Measurements from ENCODE around the gene LIME1. TPM values are rescaled to one million over a fixed set of nuclear protein-coding genes. Genes with fewer than 3 reads are reported as not detected.

LIME1 gene
- total and polyA plus RNA-seq, 10 of the 15 experiments (the other 5 are each of a cell fraction or from before 2014, with no cell fraction given) = 0.35 to 154 (median 49.9) TPM

GRCh38 chr20:63731410-63731809 lies 5.1 kb upstream of the LIME1 start:
- ChIA-PET RAD21 (ENCODE audit: unreplicated experiment) (interaction anchor here (0.5 kb wide), 1 partner anchor 168 kb away, joined by 3 read pairs; no protein-coding TSS in a partner anchor), POLR2A (no interaction called here), CTCF (no interaction called here), SMC1A (ENCODE audit: uncharacterized antibody, unreplicated experiment) (no interaction called here)
- H2AFZ ChIP-seq (ENCODE audit: control insufficient read depth, low read depth, low read length) = no peak overlapping the region
- WGBS (ENCODE audit: insufficient coverage, insufficient replicate concordance, low lambda C conversion rate, missing lambda C conversion rate) = 22% methylated on average over 5 of the region's 5 CpGs
- no peak for DNase-seq (ENCODE audit: low read depth, low spot score)
- H3K79me2 ChIP-seq (ENCODE audit: control insufficient read depth, insufficient read depth, low read length) = peaks cover 21% of the 10 kb centered on the region
- TF ChIP-seq CEBPZ (IDR thresholded peaks at IDR 0.05; ENCODE audit: low read depth, low read length) (no peak), BCL3 (IDR thresholded peaks at IDR 0.05; ENCODE audit: borderline replicate concordance, insufficient read depth, low read depth, low read length, poor library complexity, severe bottlenecking) (peak; percentile 84), NR2C2 (IDR thresholded peaks at IDR 0.05; ENCODE audit: borderline replicate concordance, control insufficient read depth, insufficient read length, low read depth) (peak; percentile 9), ZNF274 (IDR thresholded peaks at IDR 0.05; ENCODE audit: insufficient read depth, insufficient read length) (no peak), NR2F1 (conservative IDR thresholded peaks at IDR 0.05) (no peak)
- H3K4me3 ChIP-seq = peak overlapping the region; percentile 38; the same call in 1 of the 2 replicates
- no peak for ATAC-seq
- in situ Hi-C loops (cut with MboI) = no loop called here
- no peak overlapping the region for H3K9ac ChIP-seq (ENCODE audit: control insufficient read depth, insufficient read depth, low read length)
- no peaks in the 10 kb centered on the region for H4K20me1 ChIP-seq (ENCODE audit: control insufficient read depth, insufficient read depth)
- peaks cover 1% of the 10 kb centered on the region; the same call in 2 of the 3 replicates for H3K9me3 ChIP-seq (replicated peaks; ENCODE audit: control insufficient read depth, insufficient read depth, low read length)
- peaks cover 61% of the 10 kb centered on the region for H3K4me1 ChIP-seq (ENCODE audit: control insufficient read depth, insufficient read depth, low read length)
- intact Hi-C loops (cut with micrococcal nuclease; ENCODE audit: unreplicated experiment) = no loop called here
- peak overlapping the region; percentile 89 for H3K4me2 ChIP-seq (ENCODE audit: control insufficient read depth, insufficient read depth)
- H3K36me3 ChIP-seq (ENCODE audit: control insufficient read depth in 2 of 2, insufficient read depth in 2 of 2, low read length in 1 of 2) = peaks cover 11 to 27% of the 10 kb centered on the region in 2 experiments; a peak in 3 of 4 replicates
- no TSS peak for BruUV-seq (replicated peaks)
- H3K27ac ChIP-seq (ENCODE audit: control insufficient read depth, insufficient read depth) = peak overlapping the region; percentile 93
- no peak for FAIRE-seq
- no peaks in the 10 kb centered on the region for H3K27me3 ChIP-seq (replicated peaks in 1 of 2; ENCODE audit: control insufficient read depth in 2 of 2, insufficient read depth in 2 of 2, low read length in 1 of 2)

Data from GM12878 (cell line).